Activated CD8-positive, alpha-beta memory T cell treated with anti-CD3 and anti-CD28 coated beads, Interleukin-2, amount 50 U/mL, for 1 hour (primary cell): ENCODE measurements around the gene HOTAIR.

ENCODE experiments used
- DNase-seq: peaks from one replicate; pipeline ENCODE4 v3.0.0-alpha.2; 2020; ENCODE audit errors: extremely low read depth

HOTAIR gene

GRCh38 chr12:53929527-53929926, 45.2 kb downstream of the HOTAIR start:
- no peak for DNase-seq

GRCh38 chr12:53928054-53928835, 46.5 kb downstream of the HOTAIR start:
- DNase-seq, result no peak

DNA sequence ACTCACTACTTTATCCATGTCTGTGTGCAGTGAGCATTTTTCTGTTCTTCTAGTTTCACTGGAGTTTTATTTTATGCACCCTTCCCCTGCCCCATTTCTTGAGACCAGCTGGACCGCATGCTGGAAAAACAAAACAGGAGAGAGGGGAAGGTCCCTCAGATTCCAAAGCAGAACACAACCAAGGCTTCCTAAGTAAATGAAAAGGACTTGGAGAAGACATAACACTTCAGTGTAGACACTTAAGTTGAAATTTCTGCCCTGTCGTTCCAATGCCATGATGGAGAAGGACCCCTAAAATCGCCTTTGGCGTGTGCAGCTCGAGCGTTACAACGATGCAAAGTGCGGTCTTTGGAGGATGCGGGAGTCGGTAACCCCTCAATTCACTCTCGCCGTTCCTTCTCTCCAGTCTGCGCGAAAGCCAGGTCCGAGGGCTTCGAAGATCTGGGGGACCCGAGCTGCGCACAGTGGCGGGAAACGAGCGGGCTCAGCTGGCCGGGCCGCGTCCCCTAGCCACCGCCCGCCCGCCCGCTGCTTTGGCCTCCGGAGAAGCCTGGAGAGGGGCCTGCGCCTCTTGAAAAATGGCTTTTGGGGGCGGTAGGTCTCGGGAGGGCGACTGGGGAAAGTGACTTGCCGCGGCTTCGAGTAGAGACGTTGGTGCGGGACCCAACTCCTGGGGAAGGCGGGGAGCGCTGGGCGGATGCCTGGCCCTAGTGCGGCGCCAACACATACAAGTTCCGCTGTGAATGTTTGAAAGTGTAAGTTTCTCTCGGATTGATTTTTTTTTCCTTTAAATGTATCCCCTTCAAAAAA, 47.3 kb downstream of the HOTAIR start:
- no peak for DNase-seq

- no peak for DNase-seq
These were observed 50.0 kb downstream of the HOTAIR start for GRCh38 chr12:53924521-53925405.

DNA sequence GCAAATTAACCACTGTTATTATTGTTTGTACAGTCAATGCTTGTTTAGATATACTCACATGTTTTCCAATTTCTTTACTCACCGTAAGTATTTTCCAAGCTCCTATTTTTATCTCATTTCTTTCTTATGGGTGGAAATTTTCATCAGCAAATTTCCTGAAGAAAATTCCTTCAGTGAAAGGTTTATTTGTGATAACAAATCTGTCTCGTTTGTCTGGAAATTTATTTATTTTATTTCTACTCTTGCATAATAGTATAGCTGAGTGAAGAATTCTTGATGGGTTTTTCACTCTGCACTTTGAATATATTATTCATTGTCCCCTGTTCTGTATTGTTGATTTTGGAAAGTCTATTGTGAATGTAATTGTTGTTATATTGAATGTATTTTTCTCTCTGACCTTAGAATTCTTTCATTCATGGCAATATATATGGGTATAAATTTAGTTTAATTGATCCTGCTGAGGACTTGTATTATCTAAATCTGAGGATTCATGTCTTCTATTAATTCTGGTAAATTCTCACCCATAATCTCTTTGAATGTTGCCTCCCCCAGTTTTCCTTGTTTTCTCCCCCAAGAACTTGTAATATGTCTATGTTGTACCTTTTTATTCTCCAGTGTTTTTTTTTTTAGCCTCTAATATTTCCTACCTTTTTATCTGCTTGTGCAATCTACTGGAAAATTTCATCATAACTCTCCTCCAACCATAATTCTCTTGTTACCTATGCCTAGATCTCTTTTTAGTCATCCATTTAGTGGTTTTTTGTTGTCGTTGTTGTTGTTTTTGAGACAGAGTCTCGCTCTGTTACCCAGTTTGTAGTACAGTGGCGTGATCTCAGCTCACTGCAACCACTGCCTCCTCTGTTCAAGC, 57.7 kb downstream of the HOTAIR start:
- no peak for DNase-seq
